GM19467 (cell line): ENCODE data around the gene ART1.
"Not testable (repeated sequence)": the region's sequence is repeated elsewhere in the genome, so short reads cannot be mapped to it uniquely, and the experiment has no call there.

Experiments used
- ATAC-seq: cut with Tn5 transposase; IDR thresholded peaks from one replicate; pipeline ENCODE4 v1.9.1; 2021; ENCODE audit warnings: mild to moderate bottlenecking, moderate library complexity; ENCODE audit not compliant: unreplicated experiment

Gene ART1

GRCh38 chr11:3631331-3631730 is 13.6 kb upstream of the ART1 start:
- no peak for ATAC-seq

GRCh38 chr11:3632070-3632660 is 12.8 kb upstream of the ART1 start:
- no peak for ATAC-seq

- no peak for ATAC-seq
Observed at GRCh38 chr11:3635641-3636375, 9.1 kb upstream of the ART1 start.

DNA sequence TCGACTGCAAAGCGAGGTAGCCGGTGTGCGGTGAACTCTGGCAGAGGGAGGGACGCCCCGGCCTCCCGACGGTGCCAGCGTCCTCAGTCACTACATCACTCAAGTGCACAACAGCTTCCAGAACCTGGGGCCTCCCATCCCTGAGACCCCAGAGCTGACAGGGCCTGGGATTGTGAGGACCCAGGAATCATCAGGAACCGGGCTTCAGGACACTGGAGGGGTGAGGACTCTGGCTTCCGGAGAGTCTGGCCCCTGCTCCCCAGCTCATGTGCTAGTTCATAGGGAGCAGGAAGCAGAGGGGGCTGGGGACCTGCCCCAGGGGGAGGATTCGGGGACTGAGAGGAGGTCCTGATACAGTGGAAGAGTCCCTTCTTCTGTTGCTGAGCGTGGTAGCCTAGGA is 7.7 kb upstream of the ART1 start:
- no peak for ATAC-seq

DNA sequence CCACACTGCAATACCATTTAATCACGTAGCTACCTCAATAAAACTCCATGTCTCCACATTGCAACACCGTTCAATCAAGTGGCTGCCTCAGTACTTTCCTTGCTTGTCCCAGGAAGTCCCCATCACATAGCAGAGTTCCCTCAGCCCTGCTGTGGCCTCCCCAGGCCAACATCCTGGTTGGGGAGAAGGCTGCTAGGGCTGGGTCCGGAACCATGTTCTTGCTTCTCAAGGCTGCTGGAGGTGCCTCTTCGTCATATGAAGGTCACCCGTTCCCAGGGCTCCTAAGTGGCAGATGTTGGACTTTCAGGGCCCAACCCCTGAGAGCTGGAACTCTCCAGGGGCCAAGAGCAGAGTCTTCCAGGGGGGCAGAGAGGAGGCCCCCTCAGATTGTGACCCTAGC is 6.4 kb upstream of the ART1 start:
- no peak for ATAC-seq

- ATAC-seq = no peak
Observed at GRCh38 chr11:3639841-3640240, 5.1 kb upstream of the ART1 start.

DNA sequence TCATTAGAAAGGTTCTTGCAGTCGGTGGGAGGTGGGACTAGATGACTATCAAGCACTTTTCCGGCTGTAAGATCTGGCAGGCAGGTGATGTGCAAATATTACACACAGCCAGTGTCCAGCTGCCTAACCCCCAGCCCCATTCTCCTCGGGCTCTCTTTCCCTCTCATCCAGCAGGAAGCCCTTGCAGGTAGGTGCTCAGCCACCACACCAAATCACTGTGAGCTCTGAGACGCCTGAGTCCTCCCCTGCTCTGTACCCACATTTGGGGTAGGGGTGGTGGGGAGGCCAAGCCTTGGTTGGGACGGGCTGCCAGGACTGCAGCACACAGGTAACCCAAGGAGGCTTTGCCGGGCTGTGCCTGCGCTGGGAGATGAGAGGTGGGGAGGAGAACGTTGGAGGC is 3.7 kb upstream of the ART1 start:
- no peak for ATAC-seq

GRCh38 chr11:3641701-3642070 is 3.2 kb upstream of the ART1 start, which contains the start of gene ART5:
Gene ART5 (minus strand): TSS chr11:3641992. CDS start chr11:3641862, 130 bp downstream.
- ATAC-seq = no peak

DNA sequence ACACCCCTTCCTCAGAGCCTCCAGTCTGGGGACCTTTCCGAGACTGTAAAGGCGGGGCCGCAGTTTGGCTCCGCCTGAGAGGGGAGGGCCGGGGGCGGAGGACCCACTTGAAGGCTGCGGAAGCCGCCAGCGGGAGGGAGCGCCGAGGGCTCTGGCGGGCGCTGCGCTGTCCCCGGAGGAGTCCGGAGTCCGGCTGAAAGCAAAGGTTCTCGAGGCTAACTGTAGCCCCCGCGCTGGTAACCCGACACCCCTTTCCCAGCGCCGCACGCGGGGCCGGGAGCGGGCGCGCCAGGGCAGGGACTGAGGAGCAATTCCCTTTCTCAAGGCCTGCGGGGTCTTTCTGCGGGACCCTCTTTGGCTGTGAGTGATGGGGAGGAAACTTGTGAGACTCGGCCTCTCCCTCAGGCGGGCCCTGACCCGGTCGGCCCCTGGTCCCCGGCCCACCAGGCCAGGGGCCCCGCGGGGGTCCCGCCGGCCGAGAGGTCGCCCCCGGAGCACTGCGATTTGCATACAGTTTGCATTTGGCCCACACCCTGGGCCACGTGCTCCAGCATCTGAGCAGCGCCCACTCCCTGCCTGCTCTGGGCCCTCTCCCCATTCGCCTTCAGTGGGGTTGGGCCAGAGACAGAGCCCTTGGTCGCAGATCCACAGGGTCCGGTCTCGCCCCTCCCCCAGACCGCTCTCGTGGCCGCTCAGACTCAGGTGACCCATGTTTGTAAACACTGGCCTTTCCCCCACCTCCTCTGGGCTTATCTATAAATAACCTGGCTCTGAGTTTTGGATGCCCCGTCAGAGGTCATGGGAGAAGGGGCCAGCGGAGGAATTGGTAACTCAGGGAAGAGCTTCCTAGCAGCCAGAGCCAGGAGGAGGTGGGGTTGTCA is 2.6 kb upstream of the ART1 start:
- ATAC-seq = no peak

DNA sequence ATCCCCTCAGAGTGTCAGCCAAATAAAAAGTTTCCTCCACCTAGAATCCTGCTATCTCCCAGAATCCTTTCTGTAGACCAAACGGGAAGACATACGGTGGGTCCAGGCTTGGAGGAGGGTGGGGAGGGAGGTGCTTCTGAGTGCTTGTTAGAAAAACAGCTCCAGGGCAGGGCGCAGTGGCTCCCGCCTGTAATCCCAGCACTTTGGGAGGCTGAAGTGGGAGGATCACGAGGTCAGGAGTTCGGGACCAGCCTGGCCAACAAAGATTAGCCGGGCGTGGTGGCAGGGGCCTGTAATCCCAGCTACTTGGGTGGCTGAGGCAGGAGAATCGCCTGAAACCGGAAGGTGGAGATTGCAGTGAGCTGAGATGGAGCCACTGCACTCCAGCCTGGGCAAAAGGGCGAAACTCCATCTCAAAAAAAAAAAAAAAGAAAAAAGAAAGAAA is 1.8 kb upstream of the ART1 start:
- ATAC-seq = not testable (repeated sequence)

DNA sequence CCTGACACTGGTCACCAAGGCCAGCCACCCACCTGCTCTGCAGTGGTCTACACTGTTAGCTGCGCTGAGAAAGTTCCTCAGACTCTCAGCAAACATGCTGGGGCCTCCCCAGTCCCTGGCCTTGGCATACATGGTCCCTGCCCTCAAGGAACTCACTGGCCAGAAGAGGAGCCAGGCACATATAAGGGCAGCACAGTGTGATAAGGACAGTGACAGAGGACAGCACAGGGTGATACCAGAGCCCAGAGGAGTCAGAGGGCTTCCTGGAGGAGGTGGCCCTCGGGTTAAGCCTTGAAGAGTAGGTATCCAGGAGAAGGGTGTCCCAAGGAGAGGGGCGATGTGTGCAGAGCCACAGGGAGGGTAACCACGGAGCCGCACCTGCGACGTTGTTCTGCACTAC is 624 bp downstream of the ART1 start:
- no peak for ATAC-seq

DNA sequence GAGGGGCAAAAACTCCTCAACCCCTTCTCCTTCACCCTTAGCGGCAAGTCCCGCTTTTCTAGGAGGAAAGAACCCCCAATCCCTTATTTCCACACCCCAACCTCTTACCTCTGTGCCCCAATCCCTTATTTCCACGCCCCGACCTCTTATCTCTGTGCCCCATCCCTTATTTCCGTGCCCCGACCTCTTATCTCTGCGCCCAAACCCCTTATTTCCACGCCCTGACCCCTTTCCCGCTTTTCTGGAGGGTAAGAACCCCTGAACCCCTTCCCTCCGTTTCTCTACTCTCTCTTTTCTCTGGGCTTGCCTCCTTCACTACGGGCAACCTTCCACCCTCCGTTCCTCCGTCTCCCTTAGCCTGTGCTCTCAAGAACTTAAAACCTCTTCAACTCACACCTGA is 3.9 kb downstream of the ART1 start:
- not testable (repeated sequence) for ATAC-seq

- not testable (repeated sequence) for ATAC-seq
Observed at GRCh38 chr11:3649374-3649773, 4.4 kb downstream of the ART1 start.

- not testable (repeated sequence) for ATAC-seq
Observed at GRCh38 chr11:3652514-3652913, 7.6 kb downstream of the ART1 start.

DNA sequence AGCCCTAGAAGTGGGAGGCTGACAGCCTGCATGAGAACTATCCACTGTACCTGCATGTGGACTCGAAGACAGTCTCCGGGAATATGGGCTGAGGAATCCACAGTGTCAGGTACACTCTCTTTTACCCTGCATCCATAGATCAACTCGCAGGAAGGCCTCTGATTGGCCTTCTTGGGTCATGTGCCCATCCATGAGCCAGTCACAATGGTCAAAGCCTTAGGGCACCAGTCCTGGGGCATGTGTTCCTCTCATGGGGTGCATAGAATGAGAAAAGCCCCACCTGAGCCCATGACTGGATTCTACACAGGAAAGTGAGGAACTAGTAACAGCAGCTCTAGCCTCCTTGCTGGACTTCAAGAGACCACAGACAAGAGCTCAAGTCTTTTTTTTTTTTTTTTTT is 10.6 kb downstream of the ART1 start:
- no peak for ATAC-seq

DNA sequence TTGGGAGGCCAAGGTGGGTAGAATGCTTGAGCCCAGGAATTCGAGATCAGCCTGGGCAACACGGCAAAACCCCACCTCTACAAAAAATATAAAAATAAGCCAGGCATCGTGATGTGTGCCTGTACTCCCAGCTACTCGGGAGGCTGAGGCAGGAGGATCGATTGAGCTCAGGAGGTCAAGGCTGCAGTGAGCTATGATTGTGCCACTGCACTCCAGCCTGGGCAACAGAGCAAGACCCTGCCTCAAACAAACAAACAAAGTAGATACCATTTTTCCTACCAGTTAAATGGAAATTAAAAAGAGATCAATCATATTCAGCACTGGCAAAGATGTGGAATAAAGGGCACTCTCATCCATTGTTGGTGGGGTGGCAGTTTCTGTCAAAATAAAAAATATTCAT is 12.4 kb downstream of the ART1 start:
- ATAC-seq = not testable (repeated sequence)

GRCh38 chr11:3658252-3658651 is 13.3 kb downstream of the ART1 start:
- no peak for ATAC-seq

GRCh38 chr11:3659595-3660515 is 14.9 kb downstream of the ART1 start:
- no peak for ATAC-seq

GRCh38 chr11:3660960-3661359 is 16.0 kb downstream of the ART1 start:
- no peak for ATAC-seq

GRCh38 chr11:3662856-3663255 is 17.9 kb downstream of the ART1 start:
- ATAC-seq = no peak
